G401 (cell line): ENCODE measurements around the gene LIN28B. TPM values are rescaled to one million over a fixed set of nuclear protein-coding genes. Genes with fewer than 3 reads are reported as not detected.
"Not testable (repeated sequence)": the region's sequence is repeated elsewhere in the genome, so short reads cannot be mapped to it uniquely, and the experiment has no call there.

Experiments
- DNase-seq: peaks from one replicate; pipeline ENCODE4 v3.0.0-alpha.2; 2015; ENCODE audit warnings: low spot score
- in situ Hi-C: cut with HindIII; loops from 2 replicates; pipeline ENCODE4 v1.10.0; 2016; ENCODE audit warnings: low sequenced_read_pairs, mixed read lengths
- total RNA-seq: library from RNA; depleted of rRNA; stranded (reverse); fragments of >200 nt; shearing (Covaris generic); gene quantifications from 2 replicates; pipeline ENCODE4 v1.2.3, GENCODE V29; 2014

The LIN28B gene
- total RNA-seq, 1 experiment from 2014 or later: 84.7 TPM

GRCh38 chr6:104955491-104955890, 1.4 kb upstream of the LIN28B start:
- peak; percentile 34 for DNase-seq
- in situ Hi-C loops: no loop called here

- DNase-seq: peak; percentile 60
- in situ Hi-C loops: no loop called here
These were observed 778 bp upstream of the LIN28B start for GRCh38 chr6:104955927-104956730.

GRCh38 chr6:104957301-104958177, 632 bp downstream of the LIN28B start:
- in situ Hi-C loops: no loop called here
- DNase-seq: no peak

- peak; percentile 23 for DNase-seq
- in situ Hi-C loops: no loop called here
These were observed 1.5 kb downstream of the LIN28B start for GRCh38 chr6:104958178-104959025.

GRCh38 chr6:104959026-104959858, 2.3 kb downstream of the LIN28B start:
- no peak for DNase-seq
- in situ Hi-C loops: no loop called here

- in situ Hi-C loops: no loop called here
These were observed 12.2 kb downstream of the LIN28B start for GRCh38 chr6:104969108-104969507.

GRCh38 chr6:104969785-104970581, 13.1 kb downstream of the LIN28B start:
- in situ Hi-C loops: no loop called here
- no peak for DNase-seq

More at GRCh38 chr6:104969108-104969507, 12.2 kb downstream of the LIN28B start:
- DNase-seq: no peak

GRCh38 chr6:104973404-104973803, 16.5 kb downstream of the LIN28B start:
- no peak for DNase-seq
- in situ Hi-C loops: no loop called here

- in situ Hi-C loops: no loop called here
These were observed 26.4 kb downstream of the LIN28B start for GRCh38 chr6:104983296-104983695.

GRCh38 chr6:104983776-104984175, 26.9 kb downstream of the LIN28B start:
- in situ Hi-C loops: no loop called here
- no peak for DNase-seq

More at GRCh38 chr6:104983296-104983695, 26.4 kb downstream of the LIN28B start:
- DNase-seq: no peak

- no peak for DNase-seq
- in situ Hi-C loops: no loop called here
These were observed 27.9 kb downstream of the LIN28B start for GRCh38 chr6:104984831-104985230.

- DNase-seq, in situ Hi-C loops: not testable (repeated sequence)
These were observed 29.0 kb downstream of the LIN28B start for GRCh38 chr6:104985875-104986274.

GRCh38 chr6:104986625-104987024, 29.7 kb downstream of the LIN28B start:
- in situ Hi-C loops: no loop called here
- DNase-seq: no peak

GRCh38 chr6:104987218-104987617, 30.3 kb downstream of the LIN28B start:
- no peak for DNase-seq

GRCh38 chr6:104990085-104990484, 33.2 kb downstream of the LIN28B start:
- no peak for DNase-seq
- in situ Hi-C loops: no loop called here

More at GRCh38 chr6:104987218-104987617, 30.3 kb downstream of the LIN28B start:
- in situ Hi-C loops: no loop called here

- in situ Hi-C loops, DNase-seq: not testable (repeated sequence)
These were observed 34.2 kb downstream of the LIN28B start for GRCh38 chr6:104991062-104991461.

GRCh38 chr6:104993576-104993975, 36.7 kb downstream of the LIN28B start:
- in situ Hi-C loops: not testable (repeated sequence)

More at GRCh38 chr6:104993576-104993975, 36.7 kb downstream of the LIN28B start:
- DNase-seq: not testable (repeated sequence)
